WTC11 (cell line): ENCODE results near the gene GALNT2. TPM values are rescaled to one million over a fixed set of nuclear protein-coding genes. Genes with fewer than 3 reads are reported as not detected.

Experiments
- ATAC-seq: fragments of 200-7000 bp; cut with Tn5 transposase; 2 replicates; pipeline ENCODE4 v1.10.0; 2021; ENCODE audit warnings: mild to moderate bottlenecking, moderate library complexity
- CTCF ChIA-PET: fragments of 300-600 bp; sonication (Branson Sonifier 250); formaldehyde crosslinking; loops from one replicate; lab custom pipeline; 2021; ENCODE audit warnings: antibody characterized with exemption; lab: Charles Lee
- POLR2A ChIA-PET: fragments of 350-600 bp; sonication (Branson Sonifier 250); formaldehyde crosslinking; loops from one replicate; lab custom pipeline; 2021; ENCODE audit warnings: antibody characterized with exemption; lab: Charles Lee
- DNase-seq: peaks from one replicate; pipeline ENCODE4 v3.0.0; 2021; ENCODE audit warnings: low spot score
- H3K27ac Mint-ChIP-seq: 2 replicates; pipeline ENCODE4 v1.8.0; 2021; ENCODE audit warnings: mixed read lengths
- H3K27me3 Mint-ChIP-seq: 2 replicates; pipeline ENCODE4 v1.8.0; 2021; ENCODE audit warnings: low read depth, mild to moderate bottlenecking, moderate library complexity, mixed read lengths
- H3K36me3 Mint-ChIP-seq: 2 replicates; pipeline ENCODE4 v1.8.0; 2021; ENCODE audit warnings: mixed read lengths
- H3K4me1 Mint-ChIP-seq: 2 replicates; pipeline ENCODE4 v1.8.0; 2022; ENCODE audit warnings: mixed read lengths
- H3K4me3 Mint-ChIP-seq: 2 replicates; pipeline ENCODE4 v1.8.0; 2021; ENCODE audit warnings: mild to moderate bottlenecking, moderate library complexity, mixed read lengths
- H3K9me3 Mint-ChIP-seq: 2 replicates; pipeline ENCODE4 v1.8.0; 2021; ENCODE audit warnings: mixed read lengths
- AFF4 ChIP-seq: sonication (generic); formaldehyde crosslinking; IDR thresholded peaks from 2 replicates; pipeline ENCODE4 v1.8.1; 2023; ENCODE audit warnings: mild to moderate bottlenecking, missing genetic modification reagents, borderline replicate concordance
- ATF3 ChIP-seq: sonication (generic); formaldehyde crosslinking; conservative IDR thresholded peaks from 2 replicates; pipeline ENCODE4 v1.8.1; 2022; ENCODE audit warnings: mild to moderate bottlenecking, missing genetic modification reagents
- CBFB ChIP-seq: sonication (generic); formaldehyde crosslinking; IDR thresholded peaks from 2 replicates; pipeline ENCODE4 v1.8.1; 2022; ENCODE audit warnings: mild to moderate bottlenecking, low read depth, missing genetic modification reagents
- CTCF ChIP-seq: fragments of 200-600 bp; IDR thresholded peaks from 2 replicates; pipeline ENCODE4 v1.8.0; 2022; ENCODE audit warnings: antibody characterized with exemption
- ETV6 ChIP-seq: sonication (generic); formaldehyde crosslinking; IDR thresholded peaks from 2 replicates; pipeline ENCODE4 v1.8.1; 2022; ENCODE audit warnings: mild to moderate bottlenecking, missing genetic modification reagents
- FOXK1 ChIP-seq: sonication (generic); formaldehyde crosslinking; IDR thresholded peaks from 2 replicates; pipeline ENCODE4 v1.8.0; 2022; ENCODE audit warnings: mild to moderate bottlenecking, moderate library complexity, missing genetic modification reagents
- GTF2I ChIP-seq: fragments of 250-450 bp; sonication (Bioruptor Pico); conservative IDR thresholded peaks from 2 replicates; pipeline ENCODE4 v1.4.0; 2021; ENCODE audit warnings: mild to moderate bottlenecking
- HMGA2 ChIP-seq: fragments of 250-450 bp; sonication (Bioruptor Pico); IDR thresholded peaks from 2 replicates; pipeline ENCODE4 v1.4.0; 2021; ENCODE audit warnings: mild to moderate bottlenecking, moderate library complexity
- IRF2 ChIP-seq: sonication (generic); formaldehyde crosslinking; IDR thresholded peaks from 2 replicates; pipeline ENCODE4 v1.8.0; 2022; ENCODE audit warnings: low read depth, missing genetic modification reagents, borderline replicate concordance
- JAZF1 ChIP-seq: fragments of 250-450 bp; sonication (Bioruptor Pico); IDR thresholded peaks from 2 replicates; pipeline ENCODE4 v1.9.0; 2021; ENCODE audit warnings: moderate library complexity, mild to moderate bottlenecking, inconsistent platforms
- MXD4 ChIP-seq: fragments of 250-450 bp; sonication (Bioruptor Pico); IDR thresholded peaks from 2 replicates; pipeline ENCODE4 v1.8.0; 2021; ENCODE audit warnings: mild to moderate bottlenecking, moderate library complexity, borderline replicate concordance
- NR2C2 ChIP-seq: sonication (generic); formaldehyde crosslinking; IDR thresholded peaks from 2 replicates; pipeline ENCODE4 v1.8.0; 2022; ENCODE audit warnings: mild to moderate bottlenecking, missing genetic modification reagents
- NR3C1 ChIP-seq: sonication (generic); formaldehyde crosslinking; conservative IDR thresholded peaks from 2 replicates; pipeline ENCODE4 v1.8.1; 2023; ENCODE audit warnings: low read depth, mild to moderate bottlenecking, missing genetic modification reagents
- OVOL2 ChIP-seq: fragments of 250-450 bp; sonication (Bioruptor Pico); IDR thresholded peaks from 2 replicates; pipeline ENCODE4 v1.9.0; 2021; ENCODE audit warnings: mild to moderate bottlenecking, borderline replicate concordance
- RORB ChIP-seq: fragments of 250-450 bp; sonication (Bioruptor Pico); IDR thresholded peaks from 2 replicates; pipeline ENCODE4 v1.9.0; 2021; ENCODE audit warnings: mild to moderate bottlenecking
- STAT6 ChIP-seq: sonication (generic); formaldehyde crosslinking; conservative IDR thresholded peaks from 2 replicates; pipeline ENCODE4 v1.8.1; 2023; ENCODE audit warnings: mild to moderate bottlenecking, low read depth, missing genetic modification reagents, moderate library complexity
- TCF7 ChIP-seq: sonication (generic); formaldehyde crosslinking; IDR thresholded peaks from 2 replicates; pipeline ENCODE4 v1.8.0; 2022; ENCODE audit warnings: mild to moderate bottlenecking, low read depth, missing genetic modification reagents, moderate library complexity
- ZMAT4 ChIP-seq: fragments of 250-450 bp; sonication (Bioruptor Pico); IDR thresholded peaks from 2 replicates; pipeline ENCODE4 v1.9.0; 2021; ENCODE audit warnings: mild to moderate bottlenecking
- ZNF121 ChIP-seq: sonication (generic); formaldehyde crosslinking; IDR thresholded peaks from 2 replicates; pipeline ENCODE4 v1.8.0; 2023; ENCODE audit warnings: missing genetic modification reagents
- ZNF317 ChIP-seq: sonication (generic); formaldehyde crosslinking; IDR thresholded peaks from 2 replicates; pipeline ENCODE4 v1.8.1; 2023; ENCODE audit warnings: low read depth, mild to moderate bottlenecking, moderate library complexity, missing genetic modification reagents, borderline replicate concordance
- ZNF532 ChIP-seq: fragments of 250-450 bp; sonication (Bioruptor Pico); IDR thresholded peaks from 2 replicates; pipeline ENCODE4 v1.9.0; 2021; ENCODE audit warnings: mild to moderate bottlenecking, borderline replicate concordance
- total RNA-seq: library from RNA; stranded (reverse); gene quantifications from 3 replicates; pipeline ENCODE4 v1.2.3, GENCODE V29; 2021

Gene GALNT2
- total RNA-seq, 1 experiment from 2014 or later: 74.8 TPM

- POLR2A ChIA-PET: no interaction called here
- H3K27me3 Mint-ChIP-seq: no peaks in the 10 kb centered on the region
- no peak for ATAC-seq
- H3K36me3 Mint-ChIP-seq: no peaks in the 10 kb centered on the region
- no peak for DNase-seq
- peaks cover 81% of the 10 kb centered on the region for H3K4me1 Mint-ChIP-seq
- TF ChIP-seq TCF7 (CRISPR knock-in tag) (no peak), STAT6 (CRISPR knock-in tag) (no peak), HMGA2 (no peak)
- CTCF ChIA-PET: no interaction called here
- H3K9me3 Mint-ChIP-seq: no peaks in the 10 kb centered on the region
- H3K4me3 Mint-ChIP-seq: no peak overlapping the region
- peak overlapping the region; percentile 68; the same call in 1 of the 2 replicates for H3K27ac Mint-ChIP-seq
Measured at GRCh38 chr1:230145505-230145899, 78.5 kb downstream of the GALNT2 start.

GRCh38 chr1:230145953-230146476 lies 79.0 kb downstream of the GALNT2 start:
- Mint-ChIP-seq H3K4me3 (no peak overlapping the region), H3K4me1 (peaks cover 77% of the 10 kb centered on the region), H3K27ac (peak overlapping the region; percentile 13; the same call in 1 of the 2 replicates), H3K27me3 (no peaks in the 10 kb centered on the region), H3K36me3 (no peaks in the 10 kb centered on the region), H3K9me3 (no peaks in the 10 kb centered on the region)
- ATAC-seq (no peak), DNase-seq (no peak)
- ChIA-PET CTCF (no interaction called here), POLR2A (no interaction called here)
- TF ChIP-seq ETV6 (CRISPR knock-in tag): no peak
- no peak for TF ChIP-seq AFF4
- no peak for TF ChIP-seq CTCF
- no peak for TF ChIP-seq CBFB (CRISPR knock-in tag)
- no peak for TF ChIP-seq NR3C1 (CRISPR knock-in tag)
- no peak for TF ChIP-seq ZNF121 (CRISPR knock-in tag)
- TF ChIP-seq NR2C2 (CRISPR knock-in tag): no peak
- TF ChIP-seq MXD4 (CRISPR knock-in tag): no peak
- TF ChIP-seq OVOL2: no peak
- TF ChIP-seq RORB (CRISPR knock-in tag): no peak
- no peak for TF ChIP-seq JAZF1
- TF ChIP-seq ZMAT4 (CRISPR knock-in tag): no peak
- no peak for TF ChIP-seq FOXK1 (CRISPR knock-in tag)
- TF ChIP-seq ZNF532 (CRISPR knock-in tag): no peak
- no peak for TF ChIP-seq ZNF317 (CRISPR knock-in tag)
- no peak for TF ChIP-seq ATF3
- TF ChIP-seq GTF2I (CRISPR knock-in tag): no peak
- no peak for TF ChIP-seq IRF2 (CRISPR knock-in tag)
